Neutrophil (primary cell): ENCODE results near the gene EPG5.

Experiments used
- H3K27ac ChIP-seq: fragments of 200-600 bp; sonication (generic); 2 replicates; pipeline ENCODE4 v1.5.1; 2016; ENCODE audit warnings: mild to moderate bottlenecking, moderate library complexity
- H3K27me3 ChIP-seq: fragments of 200-600 bp; sonication (generic); 2 replicates; pipeline ENCODE4 v1.6.0; 2016; ENCODE audit warnings: mild to moderate bottlenecking
- H3K36me3 ChIP-seq: fragments of 200-600 bp; sonication (generic); 2 replicates; pipeline ENCODE4 v1.5.1; 2017
- H3K4me1 ChIP-seq, 2 experiments: fragments of 200-600 bp in 1 of 2; sonication (generic) in 1 of 2; 1 replicate in 1 of 2; 2 replicates in 1 of 2; pipeline versions ENCODE4 v1.5.1 to v1.6.1; 2013 to 2016; ENCODE audit warnings: low read depth in 1 of 2, low read length in 1 of 2, mild to moderate bottlenecking in 1 of 2, moderate library complexity in 1 of 2; ENCODE audit not compliant: control insufficient read depth in 1 of 2, insufficient read depth in 1 of 2
- H3K4me3 ChIP-seq, 2 experiments: fragments of 200-600 bp in 1 of 2; sonication (generic) in 1 of 2; 1 replicate in 1 of 2; 2 replicates in 1 of 2; pipeline ENCODE4 v1.5.1; 2013 to 2016; ENCODE audit warnings: low read depth in 1 of 2, low read length in 1 of 2, mild to moderate bottlenecking in 1 of 2, moderate library complexity in 1 of 2
- H3K9me3 ChIP-seq: fragments of 200-600 bp; sonication (generic); 2 replicates; pipeline ENCODE4 v1.5.1; 2016
- TF ChIP-seq, protein P1 (sequence below): fragments of 200-600 bp; sonication (generic); IDR thresholded peaks from 2 replicates; pipeline ENCODE4 v1.5.1; 2016; ENCODE audit warnings: antibody characterized with exemption

Gene EPG5

DNA sequence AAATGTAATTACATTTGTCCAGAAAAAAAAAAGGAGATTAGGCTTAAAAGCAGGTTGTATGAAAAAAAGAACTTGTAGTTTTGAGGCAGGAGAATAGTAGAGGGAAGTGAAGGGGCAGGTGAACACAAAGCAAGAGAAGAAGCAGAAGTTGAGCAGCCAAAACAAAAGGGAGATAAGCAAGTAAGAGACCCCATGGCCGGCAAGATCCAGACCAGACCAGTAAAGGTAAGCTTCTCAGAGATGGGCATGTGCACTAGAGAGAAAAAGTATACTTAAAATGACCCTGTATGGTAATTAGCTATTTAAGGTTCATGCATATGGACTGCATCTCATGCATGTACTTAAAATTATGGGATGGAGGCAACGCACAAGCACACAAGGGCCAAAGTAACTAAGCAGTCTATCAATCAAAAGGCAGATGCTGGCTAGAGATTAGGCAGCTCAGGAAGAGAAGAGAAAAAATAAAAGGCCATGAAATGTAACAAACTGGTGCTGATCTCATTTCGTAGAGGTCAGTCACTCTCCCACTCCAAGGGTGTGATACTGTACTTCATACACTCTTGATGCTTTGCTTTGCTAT, 132.0 kb downstream of the EPG5 start:
- Histone ChIP-seq H3K9me3 (no peaks in the 10 kb centered on the region), H3K27ac (no peak overlapping the region), H3K4me1 (peaks cover 17 to 23% of the 10 kb centered on the region in 2 experiments), H3K27me3 (peaks cover 54% of the 10 kb centered on the region), H3K4me3 (no peak overlapping the region), H3K36me3 (no peaks in the 10 kb centered on the region)
- TF ChIP-seq, protein P1, sequence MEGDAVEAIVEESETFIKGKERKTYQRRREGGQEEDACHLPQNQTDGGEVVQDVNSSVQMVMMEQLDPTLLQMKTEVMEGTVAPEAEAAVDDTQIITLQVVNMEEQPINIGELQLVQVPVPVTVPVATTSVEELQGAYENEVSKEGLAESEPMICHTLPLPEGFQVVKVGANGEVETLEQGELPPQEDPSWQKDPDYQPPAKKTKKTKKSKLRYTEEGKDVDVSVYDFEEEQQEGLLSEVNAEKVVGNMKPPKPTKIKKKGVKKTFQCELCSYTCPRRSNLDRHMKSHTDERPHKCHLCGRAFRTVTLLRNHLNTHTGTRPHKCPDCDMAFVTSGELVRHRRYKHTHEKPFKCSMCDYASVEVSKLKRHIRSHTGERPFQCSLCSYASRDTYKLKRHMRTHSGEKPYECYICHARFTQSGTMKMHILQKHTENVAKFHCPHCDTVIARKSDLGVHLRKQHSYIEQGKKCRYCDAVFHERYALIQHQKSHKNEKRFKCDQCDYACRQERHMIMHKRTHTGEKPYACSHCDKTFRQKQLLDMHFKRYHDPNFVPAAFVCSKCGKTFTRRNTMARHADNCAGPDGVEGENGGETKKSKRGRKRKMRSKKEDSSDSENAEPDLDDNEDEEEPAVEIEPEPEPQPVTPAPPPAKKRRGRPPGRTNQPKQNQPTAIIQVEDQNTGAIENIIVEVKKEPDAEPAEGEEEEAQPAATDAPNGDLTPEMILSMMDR: no peak

DNA sequence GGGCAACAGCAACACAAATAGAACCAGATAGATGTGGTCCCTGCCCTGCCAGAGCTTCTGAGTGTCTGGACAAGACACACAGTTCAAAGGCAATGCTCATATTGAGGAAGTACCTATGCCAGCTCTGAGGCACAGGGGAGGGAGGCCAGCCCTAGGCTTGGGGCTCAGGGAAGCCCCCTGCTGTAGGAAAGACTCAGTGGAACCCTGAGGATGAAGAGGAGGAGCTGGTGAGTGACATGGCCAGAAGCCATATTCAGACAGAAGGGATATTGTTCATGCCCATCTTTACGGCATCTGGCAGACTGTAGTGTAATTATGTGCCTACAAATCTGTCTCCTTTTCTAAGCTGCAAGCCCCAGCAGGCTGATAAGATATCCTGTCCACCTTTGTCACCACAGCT, 132.8 kb downstream of the EPG5 start:
- Histone ChIP-seq H3K36me3 (no peaks in the 10 kb centered on the region), H3K9me3 (no peaks in the 10 kb centered on the region), H3K4me1 (peaks cover 20 to 27% of the 10 kb centered on the region in 2 experiments), H3K4me3 (no peak overlapping the region), H3K27ac (no peak overlapping the region), H3K27me3 (peaks cover 45% of the 10 kb centered on the region)
- TF ChIP-seq, protein P1: no peak

DNA sequence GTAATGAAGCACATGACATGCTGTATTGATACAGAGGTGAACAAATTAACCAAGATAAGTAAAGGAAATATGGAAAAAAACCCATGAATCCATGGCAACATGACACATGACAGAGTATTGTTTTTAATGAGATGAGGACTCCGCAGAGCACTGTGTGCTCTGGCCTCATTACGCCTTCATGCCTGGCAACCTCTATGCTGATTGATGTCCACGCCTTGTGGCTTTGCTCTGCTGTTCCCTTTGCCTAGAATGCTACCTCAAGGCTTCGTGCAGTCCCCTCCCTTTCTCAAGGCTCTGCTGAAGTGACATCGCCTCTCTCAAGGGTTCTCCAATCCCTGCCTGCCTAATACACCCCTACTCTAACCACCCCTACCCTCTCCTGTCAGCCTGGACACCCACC, 133.3 kb downstream of the EPG5 start:
- TF ChIP-seq, protein P1: no peak
- H3K4me1 ChIP-seq: peaks cover 24 to 28% of the 10 kb centered on the region in 2 experiments
- peaks cover 41% of the 10 kb centered on the region for H3K27me3 ChIP-seq
- no peak overlapping the region for H3K4me3 ChIP-seq
- no peak overlapping the region for H3K27ac ChIP-seq
- no peaks in the 10 kb centered on the region for H3K36me3 ChIP-seq
- no peaks in the 10 kb centered on the region for H3K9me3 ChIP-seq

DNA sequence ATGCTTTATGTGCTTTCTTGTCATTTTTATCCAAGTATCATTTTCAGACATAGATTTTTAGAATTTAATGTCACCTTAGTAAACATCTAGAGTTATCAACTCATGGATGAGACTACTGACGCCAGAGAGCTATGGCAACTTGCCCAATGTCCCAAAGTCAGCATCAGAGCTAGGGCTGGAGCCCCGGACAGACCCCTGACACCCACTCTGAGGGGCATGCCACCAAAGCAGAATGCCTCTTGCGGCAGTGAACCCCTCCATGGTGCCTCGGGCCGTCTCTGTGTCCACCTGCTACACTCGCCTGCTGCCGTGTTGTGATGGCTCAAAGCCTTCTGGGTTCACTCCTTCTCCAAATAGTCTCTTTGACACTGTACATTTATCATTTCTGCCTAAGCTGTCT, 136.2 kb downstream of the EPG5 start:
- H3K9me3 ChIP-seq: no peaks in the 10 kb centered on the region
- H3K27ac ChIP-seq: no peak overlapping the region
- peaks cover 13% of the 10 kb centered on the region for H3K27me3 ChIP-seq
- H3K36me3 ChIP-seq: no peaks in the 10 kb centered on the region
- no peak overlapping the region for H3K4me3 ChIP-seq
- peaks cover 15 to 21% of the 10 kb centered on the region in 2 experiments for H3K4me1 ChIP-seq
- TF ChIP-seq, protein P1: no peak

DNA sequence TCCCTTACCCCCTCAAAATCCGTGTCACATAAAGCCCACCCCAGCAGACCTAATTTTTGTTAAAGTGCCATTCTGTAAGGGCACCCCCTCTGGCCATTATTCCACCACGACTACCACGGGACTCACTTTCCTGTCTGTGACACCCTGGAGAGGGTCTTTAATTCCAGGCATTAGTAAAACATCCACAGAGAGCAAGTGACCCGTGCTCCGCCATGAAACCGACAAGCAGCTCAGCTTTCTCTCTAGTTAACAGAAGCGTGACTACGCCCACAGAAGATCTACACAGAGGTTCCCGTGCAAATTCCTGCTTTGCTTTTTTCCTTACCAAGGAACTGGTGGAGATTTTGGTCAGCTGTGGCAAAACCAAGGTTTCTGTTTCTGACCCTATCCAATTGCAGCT, 137.3 kb downstream of the EPG5 start:
- H3K36me3 ChIP-seq: no peaks in the 10 kb centered on the region
- no peak overlapping the region for H3K4me3 ChIP-seq
- no peak overlapping the region for H3K27ac ChIP-seq
- peaks cover 15 to 21% of the 10 kb centered on the region in 2 experiments for H3K4me1 ChIP-seq
- H3K9me3 ChIP-seq: no peaks in the 10 kb centered on the region
- H3K27me3 ChIP-seq: peaks cover 16% of the 10 kb centered on the region
- TF ChIP-seq, protein P1: no peak
